Ovary (tissue), 9 donors: ENCODE measurements around the gene NAALADL2. TPM values are rescaled to one million over a fixed set of nuclear protein-coding genes. Genes with fewer than 3 reads are reported as not detected.

Source experiments
- DNase-seq, 5 donors: peaks; one replicate each; pipeline ENCODE4 v3.0.0-alpha.2; 2019 to 2020
- H3K27ac ChIP-seq, 2 donors: fragments of 200-600 bp; one replicate each; pipeline versions ENCODE4 v1.5.1 to v1.8.0; 2019 to 2022
- H3K27me3 ChIP-seq: fragments of 200-600 bp; one replicate; pipeline ENCODE4 v1.8.0; 2022
- H3K36me3 ChIP-seq: fragments of 200-600 bp; sonication (generic); one replicate; pipeline ENCODE4 v1.5.1; 2019
- H3K4me1 ChIP-seq: one replicate; pipeline ENCODE4 v1.8.1; 2013; ENCODE audit warnings: mild to moderate bottlenecking, moderate library complexity; ENCODE audit not compliant: insufficient read depth
- H3K4me3 ChIP-seq: fragments of 200-600 bp; sonication (generic); one replicate; pipeline ENCODE4 v1.5.1; 2017
- H3K9me3 ChIP-seq, 2 donors: fragments of 200-600 bp in 1 of 2; sonication (generic) in 1 of 2; one replicate each; pipeline versions ENCODE4 v1.5.1 to v1.8.1; 2013 to 2019; ENCODE audit warnings: mild to moderate bottlenecking in 1 of 2, moderate library complexity in 1 of 2
- EP300 ChIP-seq: sonication (generic); formaldehyde crosslinking; IDR thresholded peaks from one replicate; pipeline ENCODE4 v1.6.1; 2017; ENCODE audit warnings: antibody characterized with exemption
- POLR2A ChIP-seq: fragments of 450-650 bp; IDR thresholded peaks from one replicate; pipeline ENCODE4 v1.6.1; 2017; ENCODE audit warnings: antibody characterized with exemption, mild to moderate bottlenecking, moderate library complexity
- WGBS, 3 donors: extraction: QIAGEN DNeasy Blood & Tissue Kit in 1 of 3; methylation state at CpG; one replicate each; pipeline versions ENCODE4 v1.1.5 to v1.1.7; 2013 to 2017; 5-methylcytosine and 5-hydroxymethylcytosine counted together
- intact Hi-C, 4 donors: fragments of 100-400 bp; cut with DNase I; formaldehyde crosslinking; loops; one replicate each; pipeline versions ENCODE4 v1.11.0 to v1.15.1; 2022 to 2023
- polyA plus RNA-seq, 2 donors: library from polyadenylated mRNA; stranded (reverse); fragments of 200-250 nt in 1 of 2; fragments of 350-450 nt in 1 of 2; fragmentation: Illumina TruSeq in 1 of 2; extraction: RNeasy Lipid Tissue Mini Kit (QIAGEN cat#74804) in 1 of 2; gene quantifications; one replicate each; pipeline ENCODE4 v1.2.3, GENCODE V29; 2013 to 2014
- total RNA-seq, 7 donors: library from RNA; depleted of rRNA in 2 of 7; stranded (reverse); fragments of >200 nt in 2 of 7; fragmentation: NEBNext Ultra II Directional in 3 of 7; extraction: Animal tissue kit (Norgen Biotek cat#: 25700) in 3 of 7; gene quantifications; one replicate each; pipeline versions ENCODE4 v1.1.0 to v1.2.4, GENCODE V29; 2016 to 2023
- TF ChIP-seq, protein P1 (sequence below), 3 donors: fragments of 450-650 bp in 2 of 3; fragments of 200-600 bp in 1 of 3; IDR thresholded peaks; one replicate each; pipeline versions ENCODE4 v1.5.1 to v1.8.0; 2016 to 2022; ENCODE audit warnings: antibody characterized with exemption in 3 of 3, mild to moderate bottlenecking in 1 of 3
- donor health status: DM: no; HTN: no; CAD: no; lungs with moderate emphysema.
- donor health status: DM: no; HTN: no; CAD: no.
- donor health status: Bipolar disorder and iron deficiency.
- donor health status: DM: yes; HTN: yes; CAD: no.
- donor health status: DM: no; HTN: no; CAD: no.
- donor health status: DM: yes; HTN: yes; CAD: no.

Gene NAALADL2
- total and polyA plus RNA-seq, 9 donors = 2.3 to 29.3 (median 15.2) TPM

- 40 to 49% (median 46%) methylated on average over 4 of the region's 4 CpGs for WGBS, 3 donors
Observed at GRCh38 chr3:175398676-175399075, 539.5 kb downstream of the NAALADL2 start.

DNA sequence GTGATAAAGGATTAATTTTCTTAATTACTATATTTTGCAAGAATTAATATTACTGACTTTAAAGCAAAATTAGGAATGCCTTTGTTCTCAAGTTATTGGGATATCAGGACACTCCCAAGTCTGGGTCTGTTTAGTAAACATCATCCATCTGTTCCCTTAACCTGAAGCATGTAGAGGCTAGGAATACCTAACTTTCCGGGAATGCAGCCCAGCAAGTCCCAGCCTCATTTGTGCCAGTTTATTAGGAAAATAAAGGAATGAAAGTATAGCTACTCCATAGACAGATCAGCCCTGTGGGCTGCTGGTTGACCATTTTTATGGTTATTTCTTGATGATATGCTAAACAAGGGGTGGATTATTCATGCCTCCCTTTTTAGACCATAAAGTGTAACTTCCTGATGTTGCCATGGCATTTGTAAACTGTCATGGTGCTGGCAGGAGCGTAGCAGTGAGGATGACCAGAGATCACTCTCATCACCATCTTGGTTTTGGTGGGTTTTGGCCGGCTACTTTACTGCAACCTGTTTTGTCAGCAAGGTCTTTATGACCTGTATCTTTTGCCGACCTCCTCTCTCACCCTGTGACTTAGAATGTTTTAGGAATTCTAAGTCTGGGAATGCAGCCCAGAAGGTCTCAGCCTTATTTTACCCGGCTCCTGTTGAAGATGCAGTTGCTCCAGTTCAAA lies 540.2 kb downstream of the NAALADL2 start:
- Histone ChIP-seq H3K9me3 (no peaks in the 10 kb centered on the region), H3K36me3 (no peaks in the 10 kb centered on the region), H3K27ac (no peak overlapping the region), H3K27me3 (no peaks in the 10 kb centered on the region), H3K4me1 (no peaks in the 10 kb centered on the region), H3K4me3 (no peak overlapping the region)
- intact Hi-C loops = no loop called here
- TF ChIP-seq EP300 (no peak), POLR2A (no peak)
- TF ChIP-seq, protein P1, sequence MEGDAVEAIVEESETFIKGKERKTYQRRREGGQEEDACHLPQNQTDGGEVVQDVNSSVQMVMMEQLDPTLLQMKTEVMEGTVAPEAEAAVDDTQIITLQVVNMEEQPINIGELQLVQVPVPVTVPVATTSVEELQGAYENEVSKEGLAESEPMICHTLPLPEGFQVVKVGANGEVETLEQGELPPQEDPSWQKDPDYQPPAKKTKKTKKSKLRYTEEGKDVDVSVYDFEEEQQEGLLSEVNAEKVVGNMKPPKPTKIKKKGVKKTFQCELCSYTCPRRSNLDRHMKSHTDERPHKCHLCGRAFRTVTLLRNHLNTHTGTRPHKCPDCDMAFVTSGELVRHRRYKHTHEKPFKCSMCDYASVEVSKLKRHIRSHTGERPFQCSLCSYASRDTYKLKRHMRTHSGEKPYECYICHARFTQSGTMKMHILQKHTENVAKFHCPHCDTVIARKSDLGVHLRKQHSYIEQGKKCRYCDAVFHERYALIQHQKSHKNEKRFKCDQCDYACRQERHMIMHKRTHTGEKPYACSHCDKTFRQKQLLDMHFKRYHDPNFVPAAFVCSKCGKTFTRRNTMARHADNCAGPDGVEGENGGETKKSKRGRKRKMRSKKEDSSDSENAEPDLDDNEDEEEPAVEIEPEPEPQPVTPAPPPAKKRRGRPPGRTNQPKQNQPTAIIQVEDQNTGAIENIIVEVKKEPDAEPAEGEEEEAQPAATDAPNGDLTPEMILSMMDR (IDR thresholded peaks at IDR 0.05) = no peak
- WGBS, 3 donors = 11 to 27% (median 21%) methylated on average over 5 of the region's 5 CpGs
- no peak for DNase-seq

More at GRCh38 chr3:175398676-175399075, 539.5 kb downstream of the NAALADL2 start:
- TF ChIP-seq, protein P1 (IDR thresholded peaks at IDR 0.05) = no peak
- TF ChIP-seq EP300 = no peak
- no peak for TF ChIP-seq POLR2A
- no peaks in the 10 kb centered on the region for H3K4me1 ChIP-seq
- H3K9me3 ChIP-seq = no peaks in the 10 kb centered on the region
- H3K36me3 ChIP-seq = no peaks in the 10 kb centered on the region
- no peaks in the 10 kb centered on the region for H3K27me3 ChIP-seq
- intact Hi-C loops = no loop called here
- no peak for DNase-seq
- H3K4me3 ChIP-seq = no peak overlapping the region
- H3K27ac ChIP-seq = no peak overlapping the region

GRCh38 chr3:175404027-175404426 lies 544.9 kb downstream of the NAALADL2 start:
- H3K9me3 ChIP-seq = no peaks in the 10 kb centered on the region
- no peaks in the 10 kb centered on the region for H3K4me1 ChIP-seq
- TF ChIP-seq POLR2A (no peak), EP300 (no peak)
- TF ChIP-seq, protein P1 (IDR thresholded peaks at IDR 0.05) = no peak
- H3K27ac ChIP-seq = no peak overlapping the region
- H3K4me3 ChIP-seq = no peak overlapping the region
- H3K36me3 ChIP-seq = no peaks in the 10 kb centered on the region
- WGBS, 3 donors = 68 to 83% (median 81%) methylated on average over 1 of the region's 1 CpG
- no peak for DNase-seq
- H3K27me3 ChIP-seq = no peaks in the 10 kb centered on the region
- intact Hi-C loops = no loop called here

DNA sequence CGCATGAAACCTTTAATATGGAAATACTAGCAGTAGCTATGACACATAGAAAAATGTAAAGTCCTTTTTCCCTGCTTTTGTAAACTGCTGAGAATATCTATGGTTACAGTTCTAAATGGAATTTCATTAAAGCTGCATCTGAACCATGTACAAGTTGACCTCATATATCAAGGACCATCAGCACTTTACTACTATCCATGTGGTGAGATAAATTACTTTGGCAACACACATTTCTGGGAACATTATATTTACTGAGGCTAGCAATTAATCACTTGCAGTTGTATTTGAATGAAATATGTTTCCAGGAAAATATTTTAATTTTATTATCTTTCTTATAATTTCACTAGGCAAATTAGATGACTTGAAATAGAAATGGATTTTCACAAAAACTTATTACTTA lies 545.5 kb downstream of the NAALADL2 start:
- no peaks in the 10 kb centered on the region for H3K36me3 ChIP-seq
- no peaks in the 10 kb centered on the region for H3K4me1 ChIP-seq
- WGBS, 3 donors = 89 to 98% (median 92%) methylated on average over 1 of the region's 1 CpG
- no peaks in the 10 kb centered on the region for H3K27me3 ChIP-seq
- H3K27ac ChIP-seq = no peak overlapping the region
- H3K4me3 ChIP-seq = no peak overlapping the region
- DNase-seq = no peak
- intact Hi-C loops = no loop called here
- no peaks in the 10 kb centered on the region for H3K9me3 ChIP-seq
- TF ChIP-seq EP300 (no peak), POLR2A (no peak)
- TF ChIP-seq, protein P1 (IDR thresholded peaks at IDR 0.05) = no peak
